Nephron progenitor cell (in vitro differentiated cells): ENCODE measurements around the gene MT2A.
A peak's percentile ranks its signal among the peaks of the same experiment; 100 is the strongest.

Experiments
- DNase-seq: peaks from one replicate; pipeline ENCODE4 v3.0.0; 2021
- H3K27ac Mint-ChIP-seq: 2 replicates; pipeline ENCODE4 v1.8.0; 2021; ENCODE audit warnings: mild to moderate bottlenecking, moderate library complexity, mixed read lengths
- H3K27me3 Mint-ChIP-seq: 2 replicates; pipeline ENCODE4 v1.8.0; 2021; ENCODE audit warnings: mild to moderate bottlenecking, low read depth, mixed read lengths; ENCODE audit not compliant: poor library complexity
- H3K36me3 Mint-ChIP-seq: 2 replicates; pipeline ENCODE4 v1.8.0; 2021; ENCODE audit warnings: low read depth, mixed read lengths
- H3K4me1 Mint-ChIP-seq: 2 replicates; pipeline ENCODE4 v1.8.0; 2021; ENCODE audit warnings: mixed read lengths
- H3K4me3 Mint-ChIP-seq: 2 replicates; pipeline ENCODE4 v1.8.0; 2021; ENCODE audit warnings: mild to moderate bottlenecking, moderate library complexity, mixed read lengths
- H3K9me3 Mint-ChIP-seq: 2 replicates; pipeline ENCODE4 v1.8.0; 2021; ENCODE audit warnings: mild to moderate bottlenecking, moderate library complexity, mixed read lengths
- CTCF ChIP-seq: fragments of 200-600 bp; sonication (generic); IDR thresholded peaks from 2 replicates; pipeline ENCODE4 v1.5.0; 2021; ENCODE audit warnings: antibody characterized with exemption

Gene MT2A

GRCh38 chr16:56593573-56594291 is 14.7 kb upstream of the MT2A start:
- no peak overlapping the region for H3K4me3 Mint-ChIP-seq
- H3K36me3 Mint-ChIP-seq: no peaks in the 10 kb centered on the region
- H3K27me3 Mint-ChIP-seq: peaks cover 98% of the 10 kb centered on the region
- TF ChIP-seq CTCF: no peak
- no peak for DNase-seq
- H3K9me3 Mint-ChIP-seq: peaks cover 17% of the 10 kb centered on the region
- peaks cover 3% of the 10 kb centered on the region for H3K4me1 Mint-ChIP-seq
- no peak overlapping the region for H3K27ac Mint-ChIP-seq

GRCh38 chr16:56594292-56594619 is 14.1 kb upstream of the MT2A start:
- peaks cover 17% of the 10 kb centered on the region for H3K9me3 Mint-ChIP-seq
- no peak for TF ChIP-seq CTCF
- H3K27ac Mint-ChIP-seq: no peak overlapping the region
- DNase-seq: no peak
- H3K36me3 Mint-ChIP-seq: no peaks in the 10 kb centered on the region
- no peak overlapping the region for H3K4me3 Mint-ChIP-seq
- no peaks in the 10 kb centered on the region for H3K4me1 Mint-ChIP-seq
- peaks cover 96% of the 10 kb centered on the region for H3K27me3 Mint-ChIP-seq

GRCh38 chr16:56600398-56600999 is 7.9 kb upstream of the MT2A start:
- peak; percentile 21 for DNase-seq
- Mint-ChIP-seq H3K27me3 (peaks cover 81% of the 10 kb centered on the region), H3K4me3 (no peak overlapping the region)

GRCh38 chr16:56601325-56601724 is 7.1 kb upstream of the MT2A start:
- no peak overlapping the region for H3K27ac Mint-ChIP-seq
- no peak for TF ChIP-seq CTCF
- DNase-seq: no peak

More at GRCh38 chr16:56600398-56600999, 7.9 kb upstream of the MT2A start:
- Mint-ChIP-seq H3K4me1 (peaks cover 5% of the 10 kb centered on the region), H3K36me3 (no peaks in the 10 kb centered on the region), H3K9me3 (peaks cover 5% of the 10 kb centered on the region), H3K27ac (no peak overlapping the region)
- TF ChIP-seq CTCF: peak; percentile 49

GRCh38 chr16:56603589-56603988 is 4.8 kb upstream of the MT2A start:
- Mint-ChIP-seq H3K36me3 (no peaks in the 10 kb centered on the region), H3K27ac (no peak overlapping the region), H3K9me3 (no peaks in the 10 kb centered on the region), H3K4me1 (peaks cover 32% of the 10 kb centered on the region), H3K27me3 (peaks cover 60% of the 10 kb centered on the region), H3K4me3 (no peak overlapping the region)
- no peak for DNase-seq
- peak; percentile 32 for TF ChIP-seq CTCF

More at GRCh38 chr16:56601325-56601724, 7.1 kb upstream of the MT2A start:
- Mint-ChIP-seq H3K9me3 (peaks cover 5% of the 10 kb centered on the region), H3K4me3 (no peak overlapping the region), H3K36me3 (no peaks in the 10 kb centered on the region), H3K27me3 (peaks cover 78% of the 10 kb centered on the region), H3K4me1 (peaks cover 12% of the 10 kb centered on the region)

- Mint-ChIP-seq H3K4me3 (no peak overlapping the region), H3K9me3 (no peaks in the 10 kb centered on the region), H3K27ac (no peak overlapping the region), H3K27me3 (peaks cover 69% of the 10 kb centered on the region), H3K4me1 (peaks cover 46% of the 10 kb centered on the region), H3K36me3 (no peaks in the 10 kb centered on the region)
- DNase-seq: no peak
- no peak for TF ChIP-seq CTCF
Measured at GRCh38 chr16:56604966-56605365, 3.4 kb upstream of the MT2A start.
